Gastrocnemius medialis (tissue), 4 donors: Measurements from ENCODE around the gene ZBTB49. TPM values are rescaled to one million over a fixed set of nuclear protein-coding genes. Genes with fewer than 3 reads are reported as not detected.

Experiments used
- ATAC-seq, 2 donors: fragments of 150-250 bp; one replicate each; pipeline ENCODE4 v1.9.1; 2016
- DNase-seq, 2 donors: peaks; one replicate each; pipeline ENCODE4 v3.0.0-alpha.2; 2019
- H3K27ac ChIP-seq, 4 donors: fragments of 200-600 bp; sonication (generic); 1 replicate in 1 of 4; 2 replicates in 3 of 4; pipeline ENCODE4 v1.5.1; 2016 to 2018; ENCODE audit warnings: mild to moderate bottlenecking in 2 of 4, moderate library complexity in 1 of 4
- H3K27me3 ChIP-seq, 3 donors: fragments of 200-600 bp; sonication (generic) in 2 of 3; 1 replicate in 1 of 3; 2 replicates in 2 of 3; pipeline versions ENCODE4 v1.5.1 to v1.6.0; 2016 to 2019; ENCODE audit warnings: mild to moderate bottlenecking in 1 of 3, moderate library complexity in 1 of 3
- H3K36me3 ChIP-seq, 2 donors: fragments of 200-600 bp; sonication (generic) in 1 of 2; one replicate each; pipeline ENCODE4 v1.5.1; 2017 to 2018
- H3K4me1 ChIP-seq, 2 donors: fragments of 200-600 bp; sonication (generic) in 1 of 2; one replicate each; pipeline ENCODE4 v1.5.1; 2016 to 2017; ENCODE audit warnings: mild to moderate bottlenecking in 2 of 2
- H3K4me3 ChIP-seq, 4 donors: fragments of 200-600 bp; sonication (generic) in 3 of 4; 1 replicate in 1 of 4; 2 replicates in 3 of 4; pipeline ENCODE4 v1.5.1; 2016 to 2019; ENCODE audit warnings: mild to moderate bottlenecking in 2 of 4
- H3K9me3 ChIP-seq, 3 donors: fragments of 200-600 bp; sonication (generic) in 2 of 3; 1 replicate in 1 of 3; 2 replicates in 2 of 3; pipeline ENCODE4 v1.5.1; 2016 to 2019
- CTCF ChIP-seq, 5 experiments: fragments of 450-650 bp in 3 of 5; fragments of 200-600 bp in 2 of 5; sonication (generic) in 2 of 5; IDR thresholded peaks in 4 of 5; conservative IDR thresholded peaks in 1 of 5; 1 replicate in 4 of 5; 2 replicates in 1 of 5; pipeline ENCODE4 v1.5.1; 2016 to 2019; ENCODE audit warnings: antibody characterized with exemption in 5 of 5, mild to moderate bottlenecking in 3 of 5, moderate library complexity in 3 of 5
- POLR2A ChIP-seq, 2 donors: fragments of 450-650 bp; IDR thresholded peaks; one replicate each; pipeline ENCODE4 v1.6.1; 2017; ENCODE audit warnings: antibody characterized with exemption in 2 of 2, mild to moderate bottlenecking in 2 of 2, moderate library complexity in 2 of 2
- in situ Hi-C, 4 donors: fragments of 200-750 bp; cut with MboI; loops; one replicate each; pipeline versions ENCODE4 v1.15.0 to v1.8.0; 2017; ENCODE audit warnings: low sequenced_read_pairs in 4 of 4
- intact Hi-C: fragments of 100-400 bp; cut with DNase I; formaldehyde crosslinking; loops from one replicate; pipeline ENCODE4 v1.15.1; 2023; ENCODE audit warnings: low total_unique reads
- total RNA-seq, 4 donors: library from RNA; depleted of rRNA; stranded (reverse); fragments of >200 nt; gene quantifications; one replicate each; pipeline versions ENCODE4 v1.1.0 to v1.2.3, GENCODE V29; 2016

The ZBTB49 gene
- total RNA-seq, 4 donors from 2014 or later = 1.7 to 2.8 (median 2.5) TPM

- no peaks in the 10 kb centered on the region for H3K36me3 ChIP-seq
- intact Hi-C loops (no loop called here), in situ Hi-C loops (no loop called here)
Measured at GRCh38 chr4:4368809-4369580, 78.9 kb downstream of the ZBTB49 start.

More at GRCh38 chr4:4368809-4369580, 78.9 kb downstream of the ZBTB49 start:
- Histone ChIP-seq H3K27me3 (peaks cover 0 to 3% (median 0%) of the 10 kb centered on the region in 3 donors), H3K9me3 (no peaks in the 10 kb centered on the region), H3K4me3 (no peak overlapping the region), H3K27ac (no peak overlapping the region), H3K4me1 (no peaks in the 10 kb centered on the region)
- DNase-seq (no peak), ATAC-seq (no peak)
- no peak for TF ChIP-seq CTCF (IDR thresholded peaks at IDR 0.05 in 4 of 5, conservative IDR thresholded peaks at IDR 0.05 in 1 of 5)
- TF ChIP-seq POLR2A (IDR thresholded peaks at IDR 0.05) = no peak

Other genes with a start within 250 kb of the ZBTB49 start
- gene OTOP1, start 63.3 kb upstream of the ZBTB49 start, total RNA-seq = not detected
- gene TMEM128, start 42.0 kb upstream of the ZBTB49 start, total RNA-seq = 1 to 10 TPM; 3.7 to 8.6 (median 4.6) TPM
- 10 to 100 TPM in 3 of 4 donors, 1 to 10 TPM in 1; 9.9 to 26.6 (median 23.1) TPM for gene LYAR, start 97 bp upstream of the ZBTB49 start, total RNA-seq
- under 1 TPM in 1 of 4 donors, not detected in 3; 0.13 TPM for gene NSG1, start 96.9 kb downstream of the ZBTB49 start, total RNA-seq